Upper lobe of left lung (tissue), 6 donors: ENCODE results near the gene FOXA2. TPM values are rescaled to one million over a fixed set of nuclear protein-coding genes. Genes with fewer than 3 reads are reported as not detected.

Experiments used
- ATAC-seq, 2 donors: fragments of 200-7000 bp; cut with Tn5 transposase; one replicate each; pipeline ENCODE4 v1.9.1; 2022; ENCODE audit warnings: mild to moderate bottlenecking in 2 of 2, moderate library complexity in 2 of 2; ENCODE audit not compliant: low FRiP score in 2 of 2
- DNase-seq, 2 donors: peaks; one replicate each; pipeline ENCODE4 v3.0.0-alpha.2; 2019 to 2020
- H3K27ac ChIP-seq, 4 donors: fragments of 200-600 bp; sonication (generic); one replicate each; pipeline ENCODE4 v1.5.1; 2016 to 2019
- H3K27me3 ChIP-seq, 4 donors: fragments of 200-600 bp; sonication (generic); one replicate each; pipeline ENCODE4 v1.5.1; 2017 to 2019
- H3K36me3 ChIP-seq, 4 donors: fragments of 200-600 bp; sonication (generic); one replicate each; pipeline ENCODE4 v1.5.1; 2016 to 2019
- H3K4me1 ChIP-seq, 4 donors: fragments of 200-600 bp; sonication (generic); one replicate each; pipeline ENCODE4 v1.5.1; 2018 to 2019
- H3K4me3 ChIP-seq, 4 donors: fragments of 200-600 bp; sonication (generic); one replicate each; pipeline ENCODE4 v1.5.1; 2017 to 2019; ENCODE audit warnings: mild to moderate bottlenecking in 2 of 4, moderate library complexity in 1 of 4
- H3K9me3 ChIP-seq, 4 donors: fragments of 200-600 bp; sonication (generic); one replicate each; pipeline ENCODE4 v1.5.1; 2018 to 2019
- EP300 ChIP-seq, 4 donors: sonication (generic); formaldehyde crosslinking; IDR thresholded peaks; one replicate each; pipeline ENCODE4 v1.5.1; 2017; ENCODE audit warnings: antibody characterized with exemption in 4 of 4, control low read depth in 2 of 4
- POLR2A ChIP-seq, 4 donors: fragments of 450-650 bp; IDR thresholded peaks; one replicate each; pipeline ENCODE4 v1.5.1; 2016 to 2017; ENCODE audit warnings: antibody characterized with exemption in 4 of 4, mild to moderate bottlenecking in 2 of 4
- POLR2AphosphoS5 ChIP-seq, 2 donors: sonication (generic); formaldehyde crosslinking; IDR thresholded peaks; one replicate each; pipeline ENCODE4 v1.5.1; 2017; ENCODE audit warnings: antibody characterized with exemption in 2 of 2
- WGBS, 2 donors: methylation state at CpG; one replicate each; pipeline ENCODE4 v1.1.5; 2017 to 2018; 5-methylcytosine and 5-hydroxymethylcytosine counted together
- total RNA-seq, 6 donors: library from RNA; depleted of rRNA in 4 of 6; stranded (reverse); fragments of >200 nt in 4 of 6; gene quantifications; one replicate each; pipeline versions ENCODE4 v1.1.0 to v1.2.1, GENCODE V29; 2016 to 2021
- TF ChIP-seq, protein P1 (sequence below), 6 experiments: fragments of 450-650 bp in 4 of 6; fragments of 200-600 bp in 2 of 6; sonication (generic) in 2 of 6; IDR thresholded peaks; one replicate each; pipeline ENCODE4 v1.5.1; 2016 to 2019; ENCODE audit warnings: antibody characterized with exemption in 6 of 6
- donor health status: DM: no; HTN: no; CAD: no; lungs with moderate emphysema.
- donor health status: DM: no; HTN: yes; CAD: no; lungs with severe emphysema.

Gene FOXA2
- total RNA-seq, 6 donors from 2014 or later: 23.2 to 80.6 (median 44.3) TPM

- H3K4me3 ChIP-seq: peak overlapping the region in 2 of 4 donors; percentile 35 to 43
- ATAC-seq (no peak), DNase-seq (no peak)
- H3K36me3 ChIP-seq: no peaks in the 10 kb centered on the region
- peaks cover 0 to 7% (median 0%) of the 10 kb centered on the region in 4 donors for H3K4me1 ChIP-seq
- H3K27ac ChIP-seq: peak overlapping the region; percentile 69 to 87 (median 78)
- H3K9me3 ChIP-seq: no peaks in the 10 kb centered on the region
- 10 to 12% methylated on average over 11 of the region's 11 CpGs for WGBS, 2 donors
- TF ChIP-seq EP300 (IDR thresholded peaks at IDR 0.05): no peak
- TF ChIP-seq POLR2AphosphoS5 (IDR thresholded peaks at IDR 0.05): no peak
- TF ChIP-seq, protein P1, sequence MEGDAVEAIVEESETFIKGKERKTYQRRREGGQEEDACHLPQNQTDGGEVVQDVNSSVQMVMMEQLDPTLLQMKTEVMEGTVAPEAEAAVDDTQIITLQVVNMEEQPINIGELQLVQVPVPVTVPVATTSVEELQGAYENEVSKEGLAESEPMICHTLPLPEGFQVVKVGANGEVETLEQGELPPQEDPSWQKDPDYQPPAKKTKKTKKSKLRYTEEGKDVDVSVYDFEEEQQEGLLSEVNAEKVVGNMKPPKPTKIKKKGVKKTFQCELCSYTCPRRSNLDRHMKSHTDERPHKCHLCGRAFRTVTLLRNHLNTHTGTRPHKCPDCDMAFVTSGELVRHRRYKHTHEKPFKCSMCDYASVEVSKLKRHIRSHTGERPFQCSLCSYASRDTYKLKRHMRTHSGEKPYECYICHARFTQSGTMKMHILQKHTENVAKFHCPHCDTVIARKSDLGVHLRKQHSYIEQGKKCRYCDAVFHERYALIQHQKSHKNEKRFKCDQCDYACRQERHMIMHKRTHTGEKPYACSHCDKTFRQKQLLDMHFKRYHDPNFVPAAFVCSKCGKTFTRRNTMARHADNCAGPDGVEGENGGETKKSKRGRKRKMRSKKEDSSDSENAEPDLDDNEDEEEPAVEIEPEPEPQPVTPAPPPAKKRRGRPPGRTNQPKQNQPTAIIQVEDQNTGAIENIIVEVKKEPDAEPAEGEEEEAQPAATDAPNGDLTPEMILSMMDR (IDR thresholded peaks at IDR 0.05): no peak
- TF ChIP-seq POLR2A (IDR thresholded peaks at IDR 0.05): no peak
- peaks cover 0 to 10% (median 5%) of the 10 kb centered on the region in 4 donors for H3K27me3 ChIP-seq
These were observed 15.0 kb downstream of the FOXA2 start for GRCh38 chr20:22569353-22569752.

- ATAC-seq (peak; percentile 44 to 60), DNase-seq (peak in 1 of 2 donors; percentile 85)
- Histone ChIP-seq H3K4me1 (peaks cover 0 to 7% (median 0%) of the 10 kb centered on the region in 4 donors), H3K27ac (peak overlapping the region; percentile 69 to 87 (median 78)), H3K4me3 (peak overlapping the region in 3 of 4 donors; percentile 17 to 43 (median 35)), H3K36me3 (no peaks in the 10 kb centered on the region), H3K27me3 (peaks cover 0 to 10% (median 5%) of the 10 kb centered on the region in 4 donors), H3K9me3 (no peaks in the 10 kb centered on the region)
- WGBS, 2 donors: 8 to 11% methylated on average over 5 to 18 of the region's 31 CpGs
- TF ChIP-seq, protein P1 (IDR thresholded peaks at IDR 0.05): no peak
- peak in 1 of 4 donors; percentile 27 for TF ChIP-seq POLR2A (IDR thresholded peaks at IDR 0.05)
These were observed 15.5 kb downstream of the FOXA2 start for GRCh38 chr20:22568872-22569344.

DNA sequence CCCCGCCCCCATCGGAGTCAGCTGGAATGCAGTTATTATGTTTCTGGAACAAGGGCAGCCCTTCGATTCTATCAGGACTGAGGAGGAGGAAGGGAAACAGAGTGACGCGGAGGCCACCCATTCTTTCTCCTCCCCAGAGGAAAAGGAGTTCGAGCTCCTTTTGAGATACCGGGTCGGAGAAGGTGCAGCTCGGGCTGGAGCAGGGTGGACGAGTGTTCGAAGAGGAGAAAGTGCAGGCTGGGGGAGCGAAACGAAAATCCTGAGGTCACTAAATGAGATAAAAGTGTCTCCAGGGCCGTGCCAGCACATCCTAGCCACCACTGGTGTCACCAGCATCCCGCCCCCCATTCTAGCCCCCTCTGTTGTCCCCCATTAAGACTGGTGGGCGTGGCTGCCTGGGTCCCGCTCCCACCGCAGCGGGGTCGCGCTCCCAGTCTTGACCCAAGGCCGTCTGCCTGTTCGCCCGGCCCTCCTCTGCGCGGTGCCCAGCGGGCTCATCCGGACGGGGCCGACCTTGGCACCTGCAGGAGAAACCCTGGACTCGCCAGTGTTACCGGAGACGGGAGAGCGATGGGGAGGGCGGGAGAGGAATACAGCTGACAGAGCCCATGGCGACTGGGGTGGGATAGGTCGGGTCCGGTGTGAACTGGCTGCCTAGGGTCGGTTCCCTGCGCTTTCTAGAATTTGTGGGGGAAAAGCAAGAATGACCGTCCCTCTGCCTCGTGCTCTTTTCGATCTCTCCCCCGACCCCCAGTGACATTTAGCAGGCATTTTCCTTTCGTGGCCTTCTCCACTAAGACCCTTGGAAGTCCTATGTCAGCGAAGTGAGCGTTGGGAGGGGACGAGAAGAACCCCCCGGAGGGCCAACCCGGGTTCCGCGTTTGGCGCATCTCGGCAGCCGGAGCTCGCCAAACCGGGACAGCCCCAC, 16.2 kb downstream of the FOXA2 start:
- H3K4me1 ChIP-seq: peaks cover 0 to 7% (median 0%) of the 10 kb centered on the region in 4 donors
- WGBS, 2 donors: 5 to 7% methylated on average over 32 to 57 of the region's 57 CpGs
- TF ChIP-seq POLR2A (IDR thresholded peaks at IDR 0.05) (peak in 1 of 4 donors; percentile 50), EP300 (IDR thresholded peaks at IDR 0.05) (no peak)
- H3K27me3 ChIP-seq: peaks cover 0 to 10% (median 5%) of the 10 kb centered on the region in 4 donors
- H3K27ac ChIP-seq: peak overlapping the region; percentile 69 to 87 (median 78)
- H3K9me3 ChIP-seq: no peaks in the 10 kb centered on the region
- H3K36me3 ChIP-seq: no peaks in the 10 kb centered on the region
- ATAC-seq: peak; percentile 51 to 60
- DNase-seq: peak; percentile 57 to 84
- peak overlapping the region in 3 of 4 donors; percentile 17 to 43 (median 35) for H3K4me3 ChIP-seq

GRCh38 chr20:22566876-22567658, 17.3 kb downstream of the FOXA2 start:
- peaks cover 0 to 10% (median 5%) of the 10 kb centered on the region in 4 donors for H3K27me3 ChIP-seq
- no peak overlapping the region for H3K27ac ChIP-seq
- no peak overlapping the region for H3K4me3 ChIP-seq
- 29 to 36% methylated on average over 13 of the region's 13 CpGs for WGBS, 2 donors
- no peaks in the 10 kb centered on the region for H3K36me3 ChIP-seq
- TF ChIP-seq EP300 (IDR thresholded peaks at IDR 0.05) (no peak), POLR2AphosphoS5 (IDR thresholded peaks at IDR 0.05) (no peak), POLR2A (IDR thresholded peaks at IDR 0.05) (no peak)
- TF ChIP-seq, protein P1 (IDR thresholded peaks at IDR 0.05): no peak
- ATAC-seq: no peak
- H3K9me3 ChIP-seq: no peaks in the 10 kb centered on the region
- H3K4me1 ChIP-seq: no peaks in the 10 kb centered on the region
- DNase-seq: no peak
